8988T (cell line): ENCODE measurements around the gene ALG8.
"Not testable (repeated sequence)": the region's sequence is repeated elsewhere in the genome, so short reads cannot be mapped to it uniquely, and the experiment has no call there.

ENCODE experiments used
- DNase-seq: peaks from one replicate; pipeline ENCODE4 v3.0.0; 2011

ALG8 gene

DNA sequence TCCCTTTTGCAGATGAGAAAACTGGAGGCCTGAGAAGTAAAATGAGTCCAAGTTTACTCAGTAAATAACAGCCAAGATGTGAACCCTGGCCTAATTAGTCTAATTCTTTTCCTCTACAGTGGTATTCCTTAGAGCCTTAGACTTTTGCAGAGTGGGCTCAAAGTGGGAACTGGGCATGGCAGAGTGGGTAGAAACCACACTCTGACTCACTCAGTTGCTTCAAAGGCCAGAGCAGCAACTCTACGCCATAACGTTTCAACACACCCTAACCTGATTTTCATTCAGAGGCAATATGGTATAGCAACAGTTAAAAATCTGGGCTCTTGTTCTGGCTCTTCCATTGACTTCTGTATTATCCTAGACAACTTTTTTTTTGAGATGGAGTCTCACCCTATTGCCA, 73.0 kb downstream of the ALG8 start:
- no peak for DNase-seq

DNA sequence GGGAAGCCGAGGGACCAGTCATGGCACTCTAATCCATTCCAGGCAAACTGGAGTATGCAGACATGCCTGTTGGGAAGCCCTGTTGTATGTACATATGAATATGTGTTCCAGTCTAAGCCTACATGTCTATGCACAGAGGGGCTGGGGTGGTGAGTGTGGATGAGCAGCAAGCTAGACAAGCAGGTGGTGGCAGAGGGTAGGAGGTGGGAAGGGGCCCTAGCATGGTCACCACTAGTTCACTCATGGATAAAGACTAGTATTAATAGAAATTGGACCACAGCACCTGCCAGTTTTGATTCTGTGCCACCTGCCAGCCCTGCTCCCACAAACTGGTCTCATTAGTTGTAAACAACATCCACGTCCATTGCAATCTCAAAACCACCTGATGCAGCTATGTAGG, 74.2 kb downstream of the ALG8 start:
- no peak for DNase-seq

DNA sequence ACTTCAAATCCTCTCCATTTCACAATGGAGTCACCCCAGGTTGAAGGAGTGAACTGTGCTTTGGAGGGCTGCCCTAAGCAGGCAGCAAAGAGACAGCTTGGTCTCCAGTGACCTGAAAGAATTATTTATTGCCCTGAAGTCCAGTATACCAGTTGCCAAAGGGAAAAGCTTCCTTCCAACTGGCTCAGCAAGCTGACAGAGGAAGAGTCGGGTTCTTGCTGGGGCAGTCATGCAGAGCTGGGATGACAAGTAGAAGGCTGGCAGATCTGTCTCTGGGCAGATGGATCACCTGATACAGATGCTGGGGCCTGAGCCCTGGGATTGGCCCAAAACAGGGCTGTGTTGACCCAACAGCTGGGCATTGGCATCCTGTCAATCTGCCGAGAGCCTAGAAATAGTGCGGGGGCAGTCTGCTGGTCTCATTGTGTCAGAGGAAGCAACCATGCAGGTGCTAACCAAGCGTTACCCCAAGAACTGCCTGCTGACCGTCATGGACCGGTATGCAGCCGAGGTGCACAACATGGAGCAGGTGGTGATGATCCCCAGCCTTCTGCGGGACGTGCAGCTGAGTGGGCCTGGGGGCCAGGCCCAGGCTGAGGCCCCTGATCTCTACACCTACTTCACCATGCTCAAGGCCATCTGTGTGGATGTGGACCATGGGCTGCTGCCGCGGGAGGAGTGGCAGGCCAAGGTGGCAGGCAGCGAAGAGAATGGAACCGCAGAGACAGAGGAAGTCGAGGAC, 75.8 kb downstream of the ALG8 start, which contains the start of gene THRSP:
Gene THRSP, plus strand, starts transcription at position 422 of the 742 bp plus-strand sequence. Its CDS starts 21 bp downstream, at position 443.
- DNase-seq: no peak

DNA sequence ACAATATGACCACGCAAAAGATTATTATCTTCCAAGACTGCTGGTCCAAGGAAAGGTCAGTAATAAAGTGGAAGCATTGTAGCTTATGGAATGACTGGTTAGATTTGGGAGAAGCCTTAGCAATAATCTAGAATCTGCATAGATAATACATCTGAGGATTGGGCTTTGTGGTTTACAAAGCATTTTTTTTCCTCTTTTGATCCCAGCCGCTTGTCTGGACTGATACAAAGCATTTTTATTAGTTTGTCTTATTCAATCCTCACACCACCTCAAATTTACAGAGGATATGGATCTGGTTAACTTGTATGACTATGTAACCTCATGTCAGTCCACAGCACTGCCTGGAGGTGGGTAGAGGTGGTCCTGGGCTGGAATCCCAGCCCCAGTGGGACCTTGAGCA, 76.8 kb downstream of the ALG8 start:
- DNase-seq: no peak

DNA sequence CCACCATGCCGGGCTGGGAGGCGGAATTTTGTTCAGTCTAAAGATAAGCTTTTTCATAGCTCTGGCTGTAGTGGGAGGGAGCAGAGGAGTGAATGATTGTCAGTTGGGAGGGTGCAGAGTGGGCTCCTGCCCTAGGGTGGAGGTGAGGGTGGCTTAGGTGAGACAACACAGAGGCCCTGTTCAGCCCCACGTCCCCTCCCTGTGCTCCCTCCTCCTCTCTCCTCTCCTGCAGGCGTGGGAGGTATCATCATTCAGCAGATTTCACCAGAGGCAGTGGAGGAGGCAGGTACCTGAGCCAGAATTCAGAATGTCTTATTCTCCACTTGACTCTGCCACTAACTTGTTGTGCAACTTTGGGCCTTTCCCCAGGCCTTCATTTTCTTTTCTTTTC, 77.5 kb downstream of the ALG8 start:
- DNase-seq: no peak

DNA sequence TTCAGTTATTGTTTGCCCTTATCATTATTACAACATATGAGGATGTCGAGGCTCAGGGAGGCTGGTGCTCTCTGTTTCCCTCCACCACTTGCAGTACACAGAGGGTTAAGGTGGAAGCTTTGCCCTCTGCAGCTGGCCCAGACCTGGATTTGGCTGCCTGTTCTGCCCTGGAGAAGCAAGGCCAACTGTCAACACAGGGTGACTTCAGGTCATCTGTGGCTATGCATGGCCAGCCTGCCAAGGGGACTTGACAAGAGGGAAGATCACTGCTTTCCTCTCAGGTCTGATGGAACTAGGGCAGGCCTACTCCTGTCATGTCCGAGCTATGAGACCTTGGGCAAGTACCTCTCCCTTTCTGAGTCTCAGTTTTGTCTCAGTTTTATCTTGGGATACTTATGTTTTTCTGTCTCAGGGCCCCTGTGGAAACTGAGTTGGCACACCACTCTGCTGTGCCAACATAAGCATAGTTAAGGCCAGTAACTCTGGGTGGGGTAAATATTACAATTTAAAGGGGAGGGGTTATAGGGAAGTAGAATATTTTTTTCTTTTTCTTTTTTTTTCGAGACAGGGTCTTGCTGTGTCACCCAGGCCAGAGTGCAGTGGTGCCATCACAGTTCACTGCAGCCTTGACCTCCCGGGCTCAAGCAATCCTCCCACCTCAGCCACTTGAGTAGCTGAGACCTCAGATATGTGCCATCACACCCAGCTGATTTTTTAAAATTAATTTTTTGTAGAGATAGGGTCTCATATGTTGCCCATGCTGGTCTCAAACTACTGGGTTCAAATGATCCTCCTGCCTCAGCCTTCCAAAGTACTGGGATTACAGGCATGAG, 78.1 kb downstream of the ALG8 start:
- DNase-seq: no peak

DNA sequence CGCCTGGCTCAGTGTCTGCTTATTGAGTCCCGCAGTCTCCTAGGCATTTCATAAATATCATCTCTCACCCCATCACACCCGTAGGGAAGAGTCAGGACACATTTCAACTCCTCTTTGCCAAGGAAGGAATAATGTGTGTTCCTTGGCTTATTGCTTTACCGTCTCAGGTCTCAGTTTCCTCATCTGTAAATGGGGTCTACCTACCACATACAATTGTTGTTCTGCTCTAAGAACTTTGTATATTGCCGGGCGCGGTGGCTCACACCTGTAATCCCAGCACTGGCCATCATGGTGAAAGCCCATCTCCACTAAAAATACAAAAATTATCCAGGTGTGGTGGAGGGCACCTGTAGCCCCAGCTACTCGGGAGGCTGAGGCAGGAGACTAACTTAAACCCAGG, 78.9 kb downstream of the ALG8 start:
- DNase-seq: no peak

DNA sequence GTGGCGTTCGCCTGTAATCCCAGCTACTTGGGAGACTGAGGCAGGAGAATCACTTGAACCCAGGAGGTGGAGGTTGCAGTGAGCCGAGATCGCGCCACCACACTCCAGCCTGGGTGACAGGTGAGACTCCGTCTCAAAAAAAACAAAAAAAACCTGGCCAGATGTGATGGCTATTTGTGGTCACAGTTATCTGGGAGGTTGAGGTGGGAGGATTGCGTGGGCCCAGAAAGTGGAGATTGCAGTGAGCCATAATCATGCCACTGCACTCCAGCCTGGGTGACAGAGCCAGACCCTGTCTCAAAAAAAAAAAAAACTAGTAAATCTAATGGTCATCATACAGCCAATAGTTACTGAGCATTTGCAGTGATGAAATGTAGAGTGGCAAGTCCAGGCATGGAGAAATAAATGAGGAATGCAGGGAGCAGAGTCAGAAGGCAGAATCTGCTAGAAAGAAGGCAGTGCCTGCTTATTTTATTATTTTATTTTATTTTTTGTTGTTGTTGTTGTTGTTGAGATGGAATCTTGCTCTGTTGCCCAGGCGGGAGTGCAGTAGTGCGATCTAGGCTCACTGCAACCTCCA, 79.6 kb downstream of the ALG8 start:
- not testable (repeated sequence) for DNase-seq

DNA sequence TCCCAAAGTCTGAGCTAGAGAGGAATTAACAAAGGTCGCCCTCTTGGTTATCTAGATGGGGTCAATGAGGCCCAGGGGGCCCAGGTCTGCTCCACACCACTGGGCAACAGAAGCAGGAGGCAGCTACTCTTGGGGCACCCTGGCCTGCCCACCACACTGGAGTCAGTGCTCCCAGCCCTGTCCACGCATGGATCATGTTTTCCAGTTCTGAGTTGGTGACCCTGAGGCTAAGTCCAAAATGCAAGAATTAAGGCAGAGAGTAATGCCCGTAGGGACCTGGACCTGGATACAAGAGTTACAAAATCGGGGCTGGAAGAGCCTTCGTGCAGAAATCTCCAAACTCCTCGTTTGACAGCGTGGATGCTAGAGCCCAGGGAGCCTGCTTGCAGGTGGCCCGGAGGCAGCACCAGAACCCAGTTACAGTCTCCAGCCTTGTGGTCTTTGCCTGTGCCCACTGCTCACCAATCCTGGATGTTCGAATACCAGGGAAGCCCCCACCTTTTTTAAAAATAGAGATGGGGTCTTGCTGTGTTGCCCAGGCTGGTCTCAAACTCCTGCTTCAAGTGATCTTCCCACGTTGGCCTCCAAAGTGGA, 81.9 kb downstream of the ALG8 start:
- no peak for DNase-seq

DNA sequence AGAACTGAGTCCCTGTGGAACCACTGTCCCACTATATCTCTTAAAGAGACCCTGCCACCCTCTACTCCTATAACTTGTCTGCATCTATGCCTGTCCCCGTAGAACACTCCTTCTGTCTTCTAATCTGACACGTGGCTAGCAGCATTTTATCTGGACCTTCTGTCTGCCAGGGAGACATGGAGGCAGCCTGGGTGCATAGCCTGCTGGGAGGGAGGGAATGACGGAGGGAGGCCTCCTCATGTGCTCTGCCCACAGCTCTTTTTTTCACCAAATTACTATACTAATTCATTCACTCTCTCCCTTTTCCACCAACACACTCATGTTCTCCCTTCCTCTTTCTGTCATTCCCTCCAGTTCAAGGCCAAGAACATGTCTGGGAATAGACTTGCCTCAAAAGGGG, 83.3 kb downstream of the ALG8 start:
- no peak for DNase-seq

DNA sequence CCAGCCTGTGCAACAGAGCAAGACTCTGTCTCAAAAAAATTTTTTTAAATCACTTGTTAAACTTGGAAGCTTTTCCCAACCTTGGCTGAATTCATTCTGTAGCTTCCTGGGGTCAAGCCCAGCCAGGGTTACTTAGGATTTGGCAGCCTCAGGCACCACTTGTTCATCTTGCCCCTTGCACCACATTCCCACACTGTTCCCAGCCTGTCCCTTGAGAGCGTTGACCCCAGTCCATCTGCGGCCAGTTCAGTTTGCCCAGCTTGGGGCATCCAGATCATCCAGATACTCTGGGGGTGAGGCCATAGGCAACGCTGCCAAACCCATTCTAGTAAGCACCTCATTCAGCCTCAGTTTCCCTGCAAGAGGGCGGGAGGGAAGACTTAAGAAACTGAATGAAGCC, 84.5 kb downstream of the ALG8 start:
- DNase-seq: no peak

DNA sequence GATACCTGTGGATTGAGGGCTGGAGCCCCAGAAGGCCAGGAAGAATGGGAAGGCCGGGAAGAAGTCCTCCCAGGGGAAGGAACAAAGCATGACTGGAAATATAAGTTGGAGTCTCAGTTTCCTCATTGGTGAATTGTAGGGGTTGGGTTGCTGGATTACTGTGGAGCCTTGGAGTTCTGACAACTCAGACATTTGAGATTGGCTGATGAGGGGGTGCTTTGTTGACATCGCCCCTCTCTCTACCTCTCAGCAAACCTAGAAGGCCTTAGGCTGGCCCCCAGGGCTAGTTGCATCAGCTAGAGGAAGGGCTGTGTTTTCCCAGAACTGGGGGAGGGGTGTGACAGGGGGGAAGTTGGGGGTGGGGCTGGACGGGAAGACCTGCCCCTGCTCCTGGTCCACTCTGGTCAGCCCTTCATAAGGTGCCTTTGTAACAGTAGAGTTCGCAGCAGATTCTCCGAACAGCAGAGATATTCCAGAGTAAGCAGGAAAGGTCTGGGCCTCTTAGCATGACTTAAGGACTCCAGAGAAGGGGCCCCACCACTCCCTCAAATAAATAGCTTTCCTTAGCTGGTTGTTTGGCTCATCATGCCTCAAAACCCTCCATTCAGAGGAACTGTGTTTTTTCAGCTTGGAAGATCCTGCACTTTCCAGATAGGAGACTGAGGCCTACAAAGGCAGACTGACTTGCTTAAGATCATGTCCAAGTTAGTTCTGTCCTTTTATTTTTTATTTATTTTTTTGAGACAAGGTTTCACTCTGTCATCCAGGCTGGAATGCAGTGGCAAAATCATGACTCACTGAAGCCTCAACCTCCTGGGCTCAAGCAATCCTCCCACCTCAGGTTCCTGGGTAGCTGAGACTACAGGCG, 88.2 kb downstream of the ALG8 start:
- no peak for DNase-seq
